Activated CD8-positive, alpha-beta T cell treated with anti-CD3 and anti-CD28 coated beads, Interleukin-2, amount 10 ng/mL, durations not matched to agents 7 days and 5 days (primary cell): ENCODE measurements around the gene USP6NL. TPM values are rescaled to one million over a fixed set of nuclear protein-coding genes. Genes with fewer than 3 reads are reported as not detected.
A peak's percentile ranks its signal among the peaks of the same experiment; 100 is the strongest.

Source experiments
- ATAC-seq: fragments of 150-1000 bp; cut with Tn5 transposase; one replicate; pipeline ENCODE4 v1.10.0; 2021; ENCODE audit warnings: moderate library complexity
- CTCF ChIA-PET: fragments of 350-600 bp; sonication (Branson Sonifier 250); formaldehyde crosslinking; loops from one replicate; lab custom pipeline; 2021; ENCODE audit warnings: antibody characterized with exemption; lab: Charles Lee
- POLR2A ChIA-PET: fragments of 350-600 bp; sonication (Branson Sonifier 250); formaldehyde crosslinking; loops from one replicate; lab custom pipeline; 2021; ENCODE audit warnings: antibody characterized with exemption; lab: Charles Lee
- DNase-seq: peaks from one replicate; pipeline ENCODE4 v3.0.0-alpha.2; 2020
- H3K27ac Mint-ChIP-seq: one replicate; pipeline ENCODE4 v1.8.0; 2021; ENCODE audit warnings: mild to moderate bottlenecking, mixed read lengths
- H3K27me3 Mint-ChIP-seq: one replicate; pipeline ENCODE4 v1.8.0; 2021; ENCODE audit warnings: low read depth, mixed read lengths
- H3K36me3 Mint-ChIP-seq: one replicate; pipeline ENCODE4 v1.8.0; 2021; ENCODE audit warnings: low read depth, mixed read lengths
- H3K4me1 Mint-ChIP-seq: one replicate; pipeline ENCODE4 v1.8.0; 2021; ENCODE audit warnings: low read depth, mixed read lengths
- H3K4me3 Mint-ChIP-seq: one replicate; pipeline ENCODE4 v1.8.0; 2021; ENCODE audit warnings: mild to moderate bottlenecking, mixed read lengths
- H3K9me3 Mint-ChIP-seq: one replicate; pipeline ENCODE4 v1.8.0; 2022; ENCODE audit warnings: mixed read lengths; ENCODE audit not compliant: insufficient read depth
- total RNA-seq, 2 experiments: library from RNA; stranded (reverse); gene quantifications; one replicate each; pipeline ENCODE4 v1.2.3, GENCODE V29; 2021

USP6NL gene
- total RNA-seq, 2 experiments from 2014 or later: 1.6 to 2.0 TPM

- POLR2A ChIA-PET: no interaction called here
- H3K4me1 Mint-ChIP-seq: no peaks in the 10 kb centered on the region
- no peak overlapping the region for H3K4me3 Mint-ChIP-seq
- CTCF ChIA-PET: no interaction called here
- ATAC-seq (no peak), DNase-seq (peak; percentile 6)
- no peaks in the 10 kb centered on the region for H3K27me3 Mint-ChIP-seq
- no peak overlapping the region for H3K27ac Mint-ChIP-seq
- no peaks in the 10 kb centered on the region for H3K9me3 Mint-ChIP-seq
- no peaks in the 10 kb centered on the region for H3K36me3 Mint-ChIP-seq
Measured at GRCh38 chr10:11468126-11468742, 143.2 kb downstream of the USP6NL start.

DNA sequence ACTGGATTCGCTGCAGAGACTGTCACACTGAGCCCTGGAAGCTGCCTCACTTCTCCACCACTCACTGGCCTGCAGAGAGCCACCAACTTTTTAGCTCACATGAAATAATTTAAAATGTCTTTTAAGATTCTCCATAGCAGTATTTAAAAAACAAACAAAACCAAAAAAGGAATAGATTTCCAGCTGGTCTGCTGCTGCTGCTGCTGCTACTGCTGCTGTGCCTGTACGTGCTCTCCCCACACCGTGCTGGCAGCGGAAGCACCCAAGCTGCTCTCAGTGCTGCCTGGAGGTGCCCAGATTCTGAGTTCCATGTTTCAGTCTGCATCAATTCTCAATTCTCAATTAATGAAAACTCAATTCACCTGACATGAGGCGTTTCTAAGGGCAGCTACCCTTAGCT is 146.0 kb downstream of the USP6NL start:
- ChIA-PET CTCF (interaction anchor here (0.6 to 2.0 kb wide), 3 partner anchors 16 to 137 kb away, joined by 3 to 5 read pairs (median 3); no protein-coding TSS in a partner anchor), POLR2A (no interaction called here)
- DNase-seq (no peak), ATAC-seq (no peak)
- Mint-ChIP-seq H3K36me3 (no peaks in the 10 kb centered on the region), H3K9me3 (no peaks in the 10 kb centered on the region), H3K4me3 (no peak overlapping the region), H3K27ac (no peak overlapping the region), H3K27me3 (no peaks in the 10 kb centered on the region), H3K4me1 (no peaks in the 10 kb centered on the region)

DNA sequence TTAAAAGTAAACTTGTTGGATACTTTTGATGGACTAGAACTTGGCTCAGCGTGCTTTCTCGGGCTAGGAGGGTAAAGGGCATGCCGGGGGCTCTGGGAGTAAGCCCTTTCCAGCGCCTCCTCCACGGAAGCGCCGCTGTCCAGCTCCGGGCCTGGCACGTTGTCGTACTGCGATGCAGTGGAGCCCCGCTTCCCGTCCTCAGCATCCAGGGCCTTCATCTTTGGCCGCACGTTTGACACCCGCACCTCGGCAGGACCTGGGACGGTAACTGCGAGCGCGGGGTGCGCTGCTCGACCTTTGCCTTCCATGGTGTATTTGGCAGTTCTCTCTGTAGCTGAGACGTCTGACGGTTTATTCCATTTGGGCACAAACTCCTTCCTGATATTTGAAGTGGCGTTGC is 148.3 kb downstream of the USP6NL start:
- Mint-ChIP-seq H3K9me3 (no peaks in the 10 kb centered on the region), H3K27ac (no peak overlapping the region), H3K4me3 (no peak overlapping the region), H3K27me3 (no peaks in the 10 kb centered on the region), H3K4me1 (no peaks in the 10 kb centered on the region), H3K36me3 (no peaks in the 10 kb centered on the region)
- ChIA-PET CTCF (interaction anchor here (0.8 kb wide), 1 partner anchor 37 kb away, joined by 3 read pairs; no protein-coding TSS in a partner anchor), POLR2A (no interaction called here)
- DNase-seq: peak; percentile 9
- ATAC-seq: no peak

DNA sequence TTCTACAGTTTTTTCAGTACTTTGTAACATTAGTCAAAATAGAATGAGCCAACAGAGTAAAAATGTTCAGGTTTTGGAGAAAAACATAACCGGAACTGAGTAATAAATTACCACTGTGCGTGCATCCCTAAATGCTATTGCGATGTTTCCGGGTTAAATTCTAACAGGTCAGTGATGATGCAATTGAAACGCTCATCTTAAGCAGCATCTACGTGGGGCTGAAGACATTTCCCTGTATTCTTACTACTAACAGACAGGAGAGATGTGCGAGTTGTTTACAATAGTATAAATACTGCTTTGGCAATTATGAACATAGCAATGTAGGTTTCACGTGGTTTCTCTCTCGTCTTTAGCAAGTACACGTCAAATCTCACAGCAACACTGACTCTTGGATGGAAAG is 149.4 kb downstream of the USP6NL start:
- Mint-ChIP-seq H3K27ac (no peak overlapping the region), H3K4me1 (no peaks in the 10 kb centered on the region), H3K36me3 (no peaks in the 10 kb centered on the region), H3K27me3 (no peaks in the 10 kb centered on the region), H3K4me3 (no peak overlapping the region), H3K9me3 (no peaks in the 10 kb centered on the region)
- ChIA-PET CTCF (no interaction called here), POLR2A (no interaction called here)
- ATAC-seq: no peak
- peak; percentile 2 for DNase-seq

GRCh38 chr10:11457336-11457735 is 154.1 kb downstream of the USP6NL start:
- POLR2A ChIA-PET: no interaction called here
- Mint-ChIP-seq H3K27ac (no peak overlapping the region), H3K9me3 (no peaks in the 10 kb centered on the region)

GRCh38 chr10:11454958-11455566 is 156.4 kb downstream of the USP6NL start:
- DNase-seq: no peak

More at GRCh38 chr10:11457336-11457735, 154.1 kb downstream of the USP6NL start:
- no peaks in the 10 kb centered on the region for H3K4me1 Mint-ChIP-seq
- no peaks in the 10 kb centered on the region for H3K36me3 Mint-ChIP-seq
- no peak for DNase-seq
- ATAC-seq: no peak
- H3K4me3 Mint-ChIP-seq: no peak overlapping the region
- no peaks in the 10 kb centered on the region for H3K27me3 Mint-ChIP-seq
- CTCF ChIA-PET: no interaction called here

GRCh38 chr10:11454160-11454559 is 157.3 kb downstream of the USP6NL start:
- H3K27ac Mint-ChIP-seq: no peak overlapping the region
- no peaks in the 10 kb centered on the region for H3K4me1 Mint-ChIP-seq
- H3K4me3 Mint-ChIP-seq: no peak overlapping the region
- H3K27me3 Mint-ChIP-seq: peaks cover 4% of the 10 kb centered on the region
- no peak for DNase-seq
- ATAC-seq: no peak
- no peaks in the 10 kb centered on the region for H3K9me3 Mint-ChIP-seq
- H3K36me3 Mint-ChIP-seq: no peaks in the 10 kb centered on the region
- CTCF ChIA-PET: no interaction called here
- POLR2A ChIA-PET: interaction anchor here (0.6 kb wide), 1 partner anchor 171 kb away, joined by 4 read pairs; no protein-coding TSS in a partner anchor

More at GRCh38 chr10:11454958-11455566, 156.4 kb downstream of the USP6NL start:
- Mint-ChIP-seq H3K9me3 (no peaks in the 10 kb centered on the region), H3K36me3 (no peaks in the 10 kb centered on the region), H3K4me3 (no peak overlapping the region), H3K27ac (no peak overlapping the region), H3K4me1 (no peaks in the 10 kb centered on the region), H3K27me3 (peaks cover 4% of the 10 kb centered on the region)
- CTCF ChIA-PET: interaction anchor here (1.1 kb wide), 1 partner anchor 7 kb away, joined by 4 read pairs; no protein-coding TSS in a partner anchor
- ATAC-seq: no peak
- POLR2A ChIA-PET: no interaction called here

GRCh38 chr10:11451640-11452260 is 159.7 kb downstream of the USP6NL start:
- Mint-ChIP-seq H3K27me3 (peaks cover 6% of the 10 kb centered on the region), H3K4me3 (no peak overlapping the region), H3K9me3 (no peaks in the 10 kb centered on the region), H3K27ac (no peak overlapping the region), H3K36me3 (no peaks in the 10 kb centered on the region), H3K4me1 (peaks cover 2% of the 10 kb centered on the region)
- DNase-seq: no peak
- ATAC-seq: no peak
- ChIA-PET CTCF (no interaction called here), POLR2A (no interaction called here)

DNA sequence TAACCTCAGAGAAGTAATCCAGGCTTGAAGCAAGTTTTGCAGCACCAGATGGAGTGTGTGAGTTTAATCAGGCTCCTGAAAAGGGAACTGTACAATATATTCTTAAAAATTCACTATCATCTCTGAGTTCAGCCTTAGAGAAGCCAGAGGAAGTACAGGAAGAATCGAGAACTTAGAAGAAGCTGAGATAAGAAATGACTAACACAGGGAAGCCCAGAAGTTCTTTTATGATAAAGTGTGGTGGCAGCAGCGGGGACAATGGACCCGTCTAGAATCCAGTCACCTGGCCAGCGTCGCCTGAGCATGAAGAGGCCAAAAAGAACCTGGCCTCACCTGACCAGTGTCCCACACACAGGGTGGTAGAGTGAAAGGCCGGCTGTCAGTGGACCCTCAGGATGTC is 161.0 kb downstream of the USP6NL start:
- no peaks in the 10 kb centered on the region for H3K36me3 Mint-ChIP-seq
- H3K9me3 Mint-ChIP-seq: no peaks in the 10 kb centered on the region
- peaks cover 2% of the 10 kb centered on the region for H3K4me1 Mint-ChIP-seq
- H3K27ac Mint-ChIP-seq: no peak overlapping the region
- ATAC-seq (no peak), DNase-seq (no peak)
- CTCF ChIA-PET: no interaction called here
- POLR2A ChIA-PET: no interaction called here
- H3K27me3 Mint-ChIP-seq: peaks cover 9% of the 10 kb centered on the region
- H3K4me3 Mint-ChIP-seq: no peak overlapping the region

DNA sequence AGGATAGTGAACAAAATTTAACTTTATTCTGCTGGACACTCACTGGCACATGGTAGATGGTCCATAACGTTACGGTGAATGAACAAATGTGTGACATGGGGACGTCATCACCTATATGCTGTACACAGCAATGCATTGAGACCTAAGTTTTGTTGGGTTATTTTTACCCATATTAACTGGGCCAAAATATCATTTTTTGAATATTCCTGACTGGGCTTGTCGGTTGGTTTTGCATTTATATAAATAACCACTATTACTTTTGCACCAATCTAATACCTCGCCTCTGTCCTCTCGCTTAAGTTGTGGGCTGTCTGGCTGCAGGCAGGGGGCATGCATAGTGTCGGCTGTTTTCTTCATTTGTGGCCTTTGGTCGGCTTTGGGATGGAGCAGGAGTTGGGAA is 161.7 kb downstream of the USP6NL start:
- Mint-ChIP-seq H3K4me3 (no peak overlapping the region), H3K27me3 (peaks cover 9% of the 10 kb centered on the region), H3K4me1 (peaks cover 2% of the 10 kb centered on the region), H3K27ac (no peak overlapping the region), H3K36me3 (no peaks in the 10 kb centered on the region), H3K9me3 (no peaks in the 10 kb centered on the region)
- ChIA-PET POLR2A (no interaction called here), CTCF (no interaction called here)
- no peak for ATAC-seq
- DNase-seq: no peak

DNA sequence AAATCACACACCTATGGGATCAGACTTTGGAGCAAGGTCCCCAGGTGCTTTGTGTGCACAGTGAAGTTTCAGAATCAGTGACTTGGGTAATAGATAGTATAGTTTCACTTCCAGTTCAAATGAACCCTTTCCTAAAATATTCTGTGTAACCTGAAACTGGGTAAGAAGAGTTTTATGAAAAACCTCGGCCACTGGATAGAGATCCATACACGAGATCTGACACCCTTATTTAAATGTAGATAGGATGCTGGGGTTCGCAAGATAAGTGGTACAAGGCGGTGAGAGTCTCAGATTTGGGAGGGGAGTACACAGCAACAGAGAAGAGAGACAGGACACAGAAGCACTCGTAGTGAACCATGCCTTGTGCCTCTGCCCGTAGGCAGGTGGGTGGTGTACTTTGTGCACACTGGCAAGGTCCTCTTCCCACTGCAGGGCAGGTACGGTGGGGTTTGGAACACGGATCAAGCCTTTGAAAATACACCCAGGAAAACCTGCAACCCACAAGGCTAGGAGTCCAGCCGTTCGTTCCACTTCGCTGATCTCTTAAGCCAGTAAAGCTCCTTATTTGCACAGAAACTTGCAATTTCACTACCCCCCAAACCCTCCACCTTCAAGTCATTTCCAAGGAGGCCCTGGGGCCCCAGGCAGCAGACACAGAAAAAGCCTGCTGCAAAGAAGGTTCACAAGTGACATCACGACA is 162.8 kb downstream of the USP6NL start:
- CTCF ChIA-PET: interaction anchor here (1.4 kb wide), 1 partner anchor 7 kb away, joined by 4 read pairs; no protein-coding TSS in a partner anchor
- H3K4me3 Mint-ChIP-seq: no peak overlapping the region
- no peak overlapping the region for H3K27ac Mint-ChIP-seq
- POLR2A ChIA-PET: no interaction called here
- H3K4me1 Mint-ChIP-seq: peaks cover 2% of the 10 kb centered on the region
- peaks cover 9% of the 10 kb centered on the region for H3K27me3 Mint-ChIP-seq
- no peak for ATAC-seq
- no peaks in the 10 kb centered on the region for H3K36me3 Mint-ChIP-seq
- DNase-seq: no peak
- no peaks in the 10 kb centered on the region for H3K9me3 Mint-ChIP-seq

DNA sequence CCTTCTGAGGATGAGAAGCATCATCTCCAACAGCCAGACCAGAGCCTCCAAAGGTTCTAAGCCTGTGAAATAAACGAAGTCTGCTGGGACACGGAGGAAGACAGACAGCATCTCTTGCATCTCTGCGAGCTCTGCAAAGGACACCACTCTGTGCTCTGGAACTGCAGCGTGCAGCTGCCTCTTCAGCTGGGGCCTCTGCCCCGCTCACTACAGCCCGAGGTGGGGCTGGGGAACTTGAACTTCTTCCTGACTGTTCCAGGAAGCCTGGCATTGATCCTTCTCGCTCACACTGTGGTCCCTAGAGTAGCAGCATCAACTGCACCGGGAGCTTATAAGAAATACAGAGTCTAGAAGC is 163.3 kb downstream of the USP6NL start:
- no peak overlapping the region for H3K4me3 Mint-ChIP-seq

More for the DNA sequence above, 163.3 kb downstream of the USP6NL start:
- Mint-ChIP-seq H3K36me3 (no peaks in the 10 kb centered on the region), H3K9me3 (no peaks in the 10 kb centered on the region), H3K4me1 (peaks cover 2% of the 10 kb centered on the region), H3K27ac (no peak overlapping the region), H3K27me3 (peaks cover 9% of the 10 kb centered on the region)
- ATAC-seq: no peak
- CTCF ChIA-PET: interaction anchor here (1.4 kb wide), 1 partner anchor 8 kb away, joined by 4 read pairs; no protein-coding TSS in a partner anchor
- DNase-seq: no peak
- POLR2A ChIA-PET: no interaction called here
